Smooth muscle cell (in vitro differentiated cells): ENCODE measurements around the gene TBC1D1. TPM values are rescaled to one million over a fixed set of nuclear protein-coding genes. Genes with fewer than 3 reads are reported as not detected.

Experiments
- DNase-seq: peaks from one replicate; lab custom pipeline; 2025; ENCODE audit not compliant: unreplicated experiment; lab: John Stamatoyannopoulos, UW
- H2AFZ ChIP-seq: fragments of 200-600 bp; sonication (generic); 2 replicates; pipeline ENCODE4 v1.6.0; 2016; ENCODE audit warnings: antibody characterized with exemption, low read depth, mild to moderate bottlenecking
- H3F3A ChIP-seq: fragments of 200-600 bp; sonication (generic); 2 replicates; pipeline ENCODE4 v1.6.0; 2017; ENCODE audit warnings: antibody characterized with exemption, low read depth
- H3K27ac ChIP-seq: fragments of 200-600 bp; sonication (generic); 2 replicates; pipeline ENCODE4 v1.5.1; 2016; ENCODE audit warnings: low read depth, mild to moderate bottlenecking
- H3K27me3 ChIP-seq: fragments of 200-600 bp; sonication (generic); 2 replicates; pipeline ENCODE4 v1.6.1; 2016; ENCODE audit warnings: low read depth, mild to moderate bottlenecking
- H3K36me3 ChIP-seq: fragments of 200-600 bp; sonication (generic); 2 replicates; pipeline ENCODE4 v1.5.1; 2016; ENCODE audit warnings: low read depth
- H3K4me1 ChIP-seq: fragments of 200-600 bp; sonication (generic); 2 replicates; pipeline ENCODE4 v1.5.1; 2016; ENCODE audit warnings: low read depth
- H3K4me2 ChIP-seq: fragments of 200-600 bp; sonication (generic); 2 replicates; pipeline ENCODE4 v1.6.0; 2016; ENCODE audit warnings: mild to moderate bottlenecking
- H3K4me3 ChIP-seq: fragments of 200-600 bp; sonication (generic); 2 replicates; pipeline ENCODE4 v1.5.1; 2016; ENCODE audit warnings: mild to moderate bottlenecking
- H3K79me2 ChIP-seq: fragments of 200-600 bp; sonication (generic); 2 replicates; pipeline ENCODE4 v1.6.0; 2016; ENCODE audit warnings: low read depth, mild to moderate bottlenecking
- H3K9ac ChIP-seq: fragments of 200-600 bp; sonication (generic); 2 replicates; pipeline ENCODE4 v1.6.0; 2016; ENCODE audit warnings: low read depth
- H3K9me3 ChIP-seq: fragments of 200-600 bp; sonication (generic); replicated peaks from 2 replicates; pipeline ENCODE4 v1.5.1; 2016; ENCODE audit warnings: low read depth
- H4K20me1 ChIP-seq: fragments of 200-600 bp; sonication (generic); 2 replicates; pipeline ENCODE4 v1.6.0; 2016; ENCODE audit warnings: low read depth
- CTCF ChIP-seq: fragments of 200-600 bp; sonication (generic); IDR thresholded peaks from 2 replicates; pipeline ENCODE4 v1.5.1; 2017; ENCODE audit warnings: borderline replicate concordance, mild to moderate bottlenecking, antibody characterized with exemption; ENCODE audit not compliant: insufficient read depth, poor library complexity, severe bottlenecking
- WGBS: methylation state at CpG from one replicate; pipeline ENCODE4 v1.1.7; 2016; ENCODE audit warnings: low lambda C conversion rate; 5-methylcytosine and 5-hydroxymethylcytosine counted together
- polyA plus RNA-seq: library from polyadenylated mRNA; unstranded; fragments of >200 nt; fragmentation: Nextera tagmentation; extraction: Ambion mirVana; gene quantifications from 2 replicates; pipeline ENCODE4 v1.2.1, GENCODE V29; 2016
- total RNA-seq: library from RNA; depleted of rRNA; stranded (reverse); fragments of >200 nt; gene quantifications from 2 replicates; pipeline ENCODE4 v1.2.3, GENCODE V29; 2014

Gene TBC1D1
- total and polyA plus RNA-seq, 2 experiments from 2014 or later, result 81.5 to 117 TPM

DNA sequence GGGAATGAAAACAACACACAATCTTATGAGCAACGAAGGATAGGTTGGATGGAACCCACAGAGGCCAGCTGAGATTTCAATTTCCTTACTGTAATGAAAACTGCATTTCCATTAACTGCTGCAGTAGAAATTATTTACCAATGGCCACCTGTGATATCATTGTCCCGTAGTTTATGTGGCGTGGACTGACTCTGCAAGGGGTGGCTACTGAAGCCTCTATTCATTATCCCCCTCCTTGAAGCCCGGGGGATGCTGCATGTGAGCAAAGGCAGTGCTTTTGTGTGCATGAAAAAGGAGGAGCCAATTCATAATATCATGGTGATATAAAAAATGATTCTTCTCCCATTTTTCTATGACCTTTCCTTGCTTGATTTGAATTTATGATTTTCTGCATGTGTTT lies 277.1 kb downstream of the TBC1D1 start:
- Histone ChIP-seq H3K27ac (no peak overlapping the region), H3K27me3 (no peaks in the 10 kb centered on the region), H2AFZ (no peak overlapping the region), H3K36me3 (no peaks in the 10 kb centered on the region), H4K20me1 (no peaks in the 10 kb centered on the region), H3K4me2 (no peak overlapping the region), H3K4me3 (no peak overlapping the region), H3K9me3 (no peaks in the 10 kb centered on the region), H3K9ac (no peak overlapping the region), H3K4me1 (no peaks in the 10 kb centered on the region), H3K79me2 (no peaks in the 10 kb centered on the region), H3F3A (no peaks in the 10 kb centered on the region)
- no peak for DNase-seq
- no peak for TF ChIP-seq CTCF
- 84% methylated on average over 4 of the region's 4 CpGs for WGBS

DNA sequence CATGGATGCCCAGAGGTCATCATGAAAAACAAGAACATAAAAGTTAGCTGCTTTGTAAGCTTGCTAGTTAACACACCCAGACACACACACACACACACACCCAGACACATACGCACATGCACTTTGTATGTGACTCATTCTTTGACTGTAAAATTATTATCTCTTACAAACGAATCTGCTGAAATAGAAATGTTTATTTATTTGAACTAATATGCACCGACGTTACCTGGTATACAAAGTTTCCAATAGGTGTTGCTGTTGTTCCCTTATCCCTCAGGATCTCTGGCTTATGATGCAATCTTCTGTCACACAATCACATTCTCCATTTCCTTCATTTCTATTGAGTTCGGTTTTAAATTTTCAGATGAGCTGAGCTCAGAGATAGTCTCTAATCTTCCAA lies 278.6 kb downstream of the TBC1D1 start:
- Histone ChIP-seq H3K9ac (no peak overlapping the region), H3K9me3 (no peaks in the 10 kb centered on the region), H3K27me3 (no peaks in the 10 kb centered on the region), H3K36me3 (no peaks in the 10 kb centered on the region), H3K79me2 (no peaks in the 10 kb centered on the region), H3F3A (no peaks in the 10 kb centered on the region), H3K4me1 (no peaks in the 10 kb centered on the region), H4K20me1 (no peaks in the 10 kb centered on the region), H3K4me3 (no peak overlapping the region), H3K27ac (no peak overlapping the region), H3K4me2 (no peak overlapping the region), H2AFZ (no peak overlapping the region)
- WGBS, result 33% methylated on average over 5 of the region's 5 CpGs
- DNase-seq, result no peak
- no peak for TF ChIP-seq CTCF

GRCh38 chr4:38170338-38171169 lies 279.7 kb downstream of the TBC1D1 start:
- no peak for DNase-seq

More at GRCh38 chr4:38170338-38171169, 279.7 kb downstream of the TBC1D1 start:
- H3K36me3 ChIP-seq, result no peaks in the 10 kb centered on the region
- H3F3A ChIP-seq, result no peaks in the 10 kb centered on the region
- no peak overlapping the region for H3K9ac ChIP-seq
- no peaks in the 10 kb centered on the region for H3K9me3 ChIP-seq
- H3K4me1 ChIP-seq, result no peaks in the 10 kb centered on the region
- H2AFZ ChIP-seq, result no peak overlapping the region
- H3K4me3 ChIP-seq, result no peak overlapping the region
- WGBS, result 86% methylated on average over 7 of the region's 7 CpGs
- H3K27me3 ChIP-seq, result no peaks in the 10 kb centered on the region
- no peak overlapping the region for H3K27ac ChIP-seq
- no peaks in the 10 kb centered on the region for H4K20me1 ChIP-seq
- no peaks in the 10 kb centered on the region for H3K79me2 ChIP-seq
- no peak for TF ChIP-seq CTCF
- no peak overlapping the region for H3K4me2 ChIP-seq
